GM19452 (cell line): Measurements from ENCODE around the gene MRPL48.
"Not testable (repeated sequence)": the region's sequence is repeated elsewhere in the genome, so short reads cannot be mapped to it uniquely, and the experiment has no call there.

Experiments used
- ATAC-seq: cut with Tn5 transposase; IDR thresholded peaks from one replicate; pipeline ENCODE4 v1.9.1; 2021; ENCODE audit not compliant: unreplicated experiment

MRPL48 gene

GRCh38 chr11:73838443-73839122 lies 50.9 kb downstream of the MRPL48 start:
- ATAC-seq: no peak

GRCh38 chr11:73839123-73839457 lies 51.4 kb downstream of the MRPL48 start:
- no peak for ATAC-seq

- ATAC-seq: no peak
Measured at GRCh38 chr11:73851046-73851764, 63.5 kb downstream of the MRPL48 start.

GRCh38 chr11:73852049-73852448 lies 64.4 kb downstream of the MRPL48 start:
- no peak for ATAC-seq

GRCh38 chr11:73854680-73855079 lies 67.0 kb downstream of the MRPL48 start:
- no peak for ATAC-seq

- no peak for ATAC-seq
Measured at GRCh38 chr11:73856031-73856567, 68.4 kb downstream of the MRPL48 start.

- ATAC-seq: no peak
Measured at GRCh38 chr11:73859671-73860070, 72.0 kb downstream of the MRPL48 start.

GRCh38 chr11:73860202-73860601 lies 72.5 kb downstream of the MRPL48 start:
- ATAC-seq: no peak

GRCh38 chr11:73862986-73863385 lies 75.3 kb downstream of the MRPL48 start:
- no peak for ATAC-seq

GRCh38 chr11:73866095-73866579 lies 78.5 kb downstream of the MRPL48 start:
- ATAC-seq: no peak

GRCh38 chr11:73866586-73866996 lies 78.9 kb downstream of the MRPL48 start:
- ATAC-seq: no peak

- no peak for ATAC-seq
Measured at GRCh38 chr11:73869332-73869949, 81.8 kb downstream of the MRPL48 start.

GRCh38 chr11:73870261-73870660 lies 82.6 kb downstream of the MRPL48 start:
- no peak for ATAC-seq

- ATAC-seq: no peak
Measured at GRCh38 chr11:73872749-73873357, 85.2 kb downstream of the MRPL48 start.

- ATAC-seq: no peak
Measured at GRCh38 chr11:73875380-73875779, 87.7 kb downstream of the MRPL48 start.

GRCh38 chr11:73875840-73876239 lies 88.2 kb downstream of the MRPL48 start:
- no peak for ATAC-seq

GRCh38 chr11:73876424-73877310 lies 89.0 kb downstream of the MRPL48 start, which contains the start of the genes COA4 and PAAF1:
Gene COA4 (minus strand): TSS chr11:73876846. CDS start chr11:73873378, 3,468 bp downstream.
Gene PAAF1 (plus strand): TSS chr11:73876999. CDS start chr11:73877022, 23 bp downstream.
- ATAC-seq: peak; percentile 93

- no peak for ATAC-seq
Measured at GRCh38 chr11:73878771-73879170, 91.1 kb downstream of the MRPL48 start.

GRCh38 chr11:73880449-73880848 lies 92.8 kb downstream of the MRPL48 start:
- not testable (repeated sequence) for ATAC-seq

GRCh38 chr11:73883856-73884255 lies 96.2 kb downstream of the MRPL48 start:
- no peak for ATAC-seq
